Breast epithelium (tissue), 3 donors: Measurements from ENCODE around the gene UNC13C.

Experiments used
- CTCF ChIP-seq, 3 donors: fragments of 450-650 bp; IDR thresholded peaks; one replicate each; pipeline ENCODE4 v1.5.1; 2016 to 2017; ENCODE audit warnings: antibody characterized with exemption in 3 of 3, mild to moderate bottlenecking in 3 of 3, moderate library complexity in 3 of 3
- POLR2A ChIP-seq: fragments of 450-650 bp; IDR thresholded peaks from one replicate; pipeline ENCODE4 v1.6.1; 2016; ENCODE audit warnings: antibody characterized with exemption, mild to moderate bottlenecking, moderate library complexity
- POLR2AphosphoS5 ChIP-seq, 3 donors: sonication (generic); formaldehyde crosslinking; IDR thresholded peaks; one replicate each; pipeline ENCODE4 v1.6.1; 2017; ENCODE audit warnings: antibody characterized with exemption in 3 of 3

DNA sequence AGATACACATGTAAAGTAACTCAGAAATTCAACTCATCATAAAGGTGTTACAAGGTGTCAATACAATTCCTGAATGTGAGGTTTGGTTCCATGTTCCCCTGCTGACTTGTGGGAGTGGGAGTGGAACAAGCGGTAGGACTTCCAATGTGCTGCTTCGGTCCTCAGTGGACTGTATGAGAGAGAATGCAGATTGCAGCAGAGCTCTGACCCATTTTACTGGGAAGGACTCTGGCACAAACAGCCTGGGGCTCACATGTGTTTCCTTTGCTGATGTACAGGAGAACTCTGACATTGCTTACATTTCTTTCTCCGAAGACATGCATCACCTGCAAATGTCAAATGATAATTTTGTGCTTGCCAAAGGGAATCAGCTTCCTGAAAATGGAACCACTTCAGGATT, 111.5 kb downstream of the UNC13C start:
- no peak for TF ChIP-seq CTCF (IDR thresholded peaks at IDR 0.05)
- TF ChIP-seq POLR2A, result no peak
- no peak for TF ChIP-seq POLR2AphosphoS5 (IDR thresholded peaks at IDR 0.05)
